Hematopoietic multipotent progenitor cell treated with erythropoietin and hydrocortisone succinate and interleukin-3 and kit ligand, for 8 days (in vitro differentiated cells): ENCODE results near the gene PHF14.

Source experiments
- DNase-seq: peaks from one replicate; pipeline ENCODE4 v3.0.0-alpha.2; 2015

PHF14 gene

DNA sequence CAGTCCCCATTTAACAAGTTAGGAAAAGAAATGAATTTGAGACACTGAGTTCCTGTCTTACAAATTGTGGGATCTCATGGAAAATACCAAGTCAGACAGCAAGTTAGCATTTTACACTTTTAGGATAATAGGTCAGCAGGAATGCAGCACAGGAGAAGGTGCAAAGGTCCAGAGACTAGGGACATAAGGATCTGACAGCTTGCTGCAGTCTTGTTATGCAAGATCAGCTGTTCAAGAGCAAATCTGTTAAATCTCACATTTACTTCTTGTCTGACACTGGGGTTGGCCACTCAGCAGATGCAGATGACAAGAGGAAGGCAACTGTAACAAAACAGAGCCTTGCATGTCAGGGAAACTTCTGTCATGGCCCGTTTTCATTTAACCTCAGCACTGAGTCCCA, 239.6 kb downstream of the PHF14 start:
- no peak for DNase-seq

DNA sequence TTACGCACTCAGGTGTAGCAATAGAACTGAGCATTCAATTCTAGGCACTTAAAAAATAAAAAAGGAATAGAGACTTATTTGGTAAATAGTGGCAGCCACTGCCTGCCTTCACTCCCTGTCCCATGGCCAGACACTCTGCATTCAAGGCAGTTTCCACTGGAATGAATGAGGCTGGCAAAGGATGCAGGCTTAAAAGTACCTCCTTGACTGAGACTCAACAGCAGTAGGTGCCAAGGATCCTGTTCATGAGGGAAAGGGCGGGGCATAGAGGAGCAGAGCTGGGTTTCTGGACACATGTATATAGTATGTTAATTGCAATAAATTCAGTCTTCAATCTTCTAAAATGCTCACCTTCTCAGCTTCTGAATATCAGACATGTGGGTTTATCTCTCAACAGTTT, 242.6 kb downstream of the PHF14 start:
- no peak for DNase-seq

DNA sequence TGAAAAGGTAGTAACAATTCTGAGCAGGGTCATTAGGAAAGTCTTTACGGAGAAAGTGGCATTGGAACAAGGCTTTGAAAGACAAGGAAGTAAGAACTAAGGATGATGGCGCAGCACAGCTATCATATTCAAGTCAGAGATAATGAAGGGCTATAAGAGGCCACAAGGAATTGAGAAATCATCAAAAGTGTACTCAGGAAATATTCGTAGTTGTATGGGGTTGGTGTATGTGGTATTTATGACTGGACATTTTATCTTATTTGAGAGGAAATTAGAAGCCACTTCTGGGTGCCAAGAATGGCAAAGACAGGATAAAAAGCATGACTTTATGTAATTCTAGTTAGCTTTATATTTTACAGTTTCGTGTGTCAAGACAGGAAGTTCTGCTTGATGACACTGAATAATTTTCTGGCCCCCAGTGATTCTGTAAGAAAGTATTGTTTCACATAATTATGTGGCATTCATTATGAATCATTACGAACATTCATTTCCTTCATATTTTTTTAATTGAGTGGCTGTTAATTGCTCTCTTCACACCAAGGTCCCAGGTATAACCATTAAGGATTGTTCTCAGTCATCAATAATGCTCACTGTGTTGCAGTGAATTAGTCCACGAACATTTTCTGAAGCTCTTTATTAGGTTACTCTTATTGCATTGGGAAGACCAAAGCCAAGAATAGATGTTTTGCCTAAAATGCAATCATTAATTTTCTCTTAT, 244.3 kb downstream of the PHF14 start:
- no peak for DNase-seq
